Prostate gland (tissue), 2 donors: ENCODE measurements around the gene RAB25. TPM values are rescaled to one million over a fixed set of nuclear protein-coding genes. Genes with fewer than 3 reads are reported as not detected.

Experiments
- DNase-seq: peaks from one replicate; pipeline ENCODE4 v3.0.0-alpha.2; 2019; ENCODE audit warnings: low spot score
- H3K27ac ChIP-seq, 2 donors: fragments of 200-600 bp; sonication (generic); 2 replicates each; pipeline ENCODE4 v1.5.1; 2017 to 2019
- H3K27me3 ChIP-seq: fragments of 200-600 bp; sonication (generic); replicated peaks from 2 replicates; pipeline ENCODE4 v1.5.1; 2019; ENCODE audit not compliant: insufficient read depth
- H3K36me3 ChIP-seq, 2 donors: fragments of 200-600 bp; sonication (generic); 1 replicate in 1 of 2; 2 replicates in 1 of 2; pipeline versions ENCODE4 v1.5.1 to v1.8.1; 2017 to 2019
- H3K4me1 ChIP-seq: fragments of 200-600 bp; sonication (generic); replicated peaks from 2 replicates; pipeline ENCODE4 v1.5.1; 2019
- H3K4me3 ChIP-seq, 2 donors: fragments of 200-600 bp; sonication (generic); 2 replicates each; pipeline ENCODE4 v1.5.1; 2017 to 2019
- H3K9me3 ChIP-seq: fragments of 200-600 bp; sonication (generic); 2 replicates; pipeline ENCODE4 v1.5.1; 2017
- CTCF ChIP-seq, 4 experiments: fragments of 200-600 bp in 2 of 4; fragments of 450-650 bp in 2 of 4; sonication (generic) in 2 of 4; IDR thresholded peaks; 1 replicate in 3 of 4; 2 replicates in 1 of 4; pipeline ENCODE4 v1.5.1; 2016 to 2019; ENCODE audit warnings: antibody characterized with exemption in 4 of 4, mild to moderate bottlenecking in 2 of 4, moderate library complexity in 2 of 4
- POLR2A ChIP-seq: fragments of 450-650 bp; IDR thresholded peaks from one replicate; pipeline ENCODE4 v1.6.1; 2016; ENCODE audit warnings: antibody characterized with exemption, mild to moderate bottlenecking
- POLR2AphosphoS5 ChIP-seq: sonication (generic); formaldehyde crosslinking; IDR thresholded peaks from one replicate; pipeline ENCODE4 v1.6.1; 2017; ENCODE audit warnings: antibody characterized with exemption
- WGBS: methylation state at CpG from one replicate; pipeline ENCODE4 v1.1.5; 2018; 5-methylcytosine and 5-hydroxymethylcytosine counted together
- intact Hi-C: fragments of 100-400 bp; cut with DNase I; formaldehyde crosslinking; loops from one replicate; pipeline ENCODE4 v1.14.2; 2022
- total RNA-seq, 2 donors: library from RNA; depleted of rRNA; stranded (reverse); fragments of >200 nt; gene quantifications; one replicate each; pipeline ENCODE4 v1.1.0, GENCODE V29; 2016

Gene RAB25
- total RNA-seq, 2 donors from 2014 or later, result 33.5 to 100 TPM

- no peaks in the 10 kb centered on the region for H3K36me3 ChIP-seq
- H3K9me3 ChIP-seq, result no peaks in the 10 kb centered on the region
- intact Hi-C loops, result no loop called here
- H3K4me1 ChIP-seq, result peaks cover 6% of the 10 kb centered on the region
- H3K4me3 ChIP-seq, result no peak overlapping the region
- 79% methylated on average over 4 of the region's 4 CpGs for WGBS
- no peak for DNase-seq
- no peaks in the 10 kb centered on the region for H3K27me3 ChIP-seq
- TF ChIP-seq POLR2AphosphoS5 (no peak), POLR2A (no peak), CTCF (IDR thresholded peaks at IDR 0.05) (no peak)
- H3K27ac ChIP-seq, result no peak overlapping the region
Observed at GRCh38 chr1:156111355-156111962, 50.5 kb downstream of the RAB25 start.

- Histone ChIP-seq H3K4me1 (peaks cover 15% of the 10 kb centered on the region), H3K4me3 (no peak overlapping the region), H3K9me3 (no peaks in the 10 kb centered on the region), H3K27ac (peak overlapping the region; percentile 42 to 92), H3K36me3 (no peaks in the 10 kb centered on the region), H3K27me3 (no peaks in the 10 kb centered on the region)
- WGBS, result 39% methylated on average over 10 of the region's 10 CpGs
- intact Hi-C loops, result no loop called here
- TF ChIP-seq POLR2A (no peak), CTCF (IDR thresholded peaks at IDR 0.05) (no peak), POLR2AphosphoS5 (no peak)
- DNase-seq, result no peak
Observed at GRCh38 chr1:156112276-156113137, 51.5 kb downstream of the RAB25 start.

GRCh38 chr1:156113282-156113950, 52.5 kb downstream of the RAB25 start:
- H3K27ac ChIP-seq, result peak overlapping the region; percentile 90 to 92
- no peaks in the 10 kb centered on the region for H3K9me3 ChIP-seq
- H3K36me3 ChIP-seq, result no peaks in the 10 kb centered on the region
- DNase-seq, result no peak
- no peaks in the 10 kb centered on the region for H3K27me3 ChIP-seq
- no peak overlapping the region for H3K4me3 ChIP-seq
- TF ChIP-seq POLR2AphosphoS5 (no peak), CTCF (IDR thresholded peaks at IDR 0.05) (no peak), POLR2A (no peak)
- intact Hi-C loops, result no loop called here
- H3K4me1 ChIP-seq, result peaks cover 18% of the 10 kb centered on the region
- WGBS, result 32% methylated on average over 4 of the region's 4 CpGs

- TF ChIP-seq POLR2A (peak; percentile 98), CTCF (IDR thresholded peaks at IDR 0.05) (peak in 1 of 4 experiments; percentile 13), POLR2AphosphoS5 (peak; percentile 91)
- peak within 1 kb of the TSS; percentile 86 to 96 for H3K4me3 ChIP-seq
- DNase-seq, result peak; percentile 93
- H3K9me3 ChIP-seq, result no peaks in the 10 kb centered on the region
- under 1% methylated on average over 30 of the region's 37 CpGs for WGBS
- no peaks in the 10 kb centered on the region for H3K27me3 ChIP-seq
- intact Hi-C loops, result no loop called here
- peaks cover 25% of the 10 kb centered on the region for H3K4me1 ChIP-seq
- H3K36me3 ChIP-seq, result no peaks in the 10 kb centered on the region
- H3K27ac ChIP-seq, result peak within 1 kb of the TSS; percentile 90 to 92
Observed at GRCh38 chr1:156114101-156114918, 53.4 kb downstream of the RAB25 start, which contains the start of gene LMNA. Gene LMNA, plus strand, starts transcription at chr1:156114711. Its CDS starts 208 bp downstream, at chr1:156114919.
